Activated CD4-positive, alpha-beta memory T cell treated with anti-CD3 and anti-CD28 coated beads for 36 hours (primary cell): ENCODE data around the gene MTG1. TPM values are rescaled to one million over a fixed set of nuclear protein-coding genes. Genes with fewer than 3 reads are reported as not detected.
"Not testable (repeated sequence)": the region's sequence is repeated elsewhere in the genome, so short reads cannot be mapped to it uniquely, and the experiment has no call there.

Experiments
- CTCF ChIA-PET: fragments of 350-600 bp; sonication (Branson Sonifier 250); formaldehyde crosslinking; loops from one replicate; lab custom pipeline; 2021; ENCODE audit warnings: antibody characterized with exemption, inconsistent platforms; lab: Charles Lee
- POLR2A ChIA-PET: fragments of 350-600 bp; sonication (Branson Sonifier 250); formaldehyde crosslinking; loops from one replicate; lab custom pipeline; 2021; ENCODE audit warnings: antibody characterized with exemption; lab: Charles Lee
- DNase-seq: peaks from one replicate; pipeline ENCODE4 v3.0.0-alpha.2; 2020
- H3K27ac Mint-ChIP-seq: one replicate; pipeline ENCODE4 v1.8.0; 2021; ENCODE audit warnings: mixed read lengths
- H3K27me3 Mint-ChIP-seq: one replicate; pipeline ENCODE4 v1.8.0; 2021; ENCODE audit warnings: mixed read lengths
- H3K36me3 Mint-ChIP-seq: one replicate; pipeline ENCODE4 v1.8.0; 2021; ENCODE audit warnings: mixed read lengths
- H3K4me1 Mint-ChIP-seq: one replicate; pipeline ENCODE4 v1.8.0; 2021; ENCODE audit warnings: low read depth, mixed read lengths
- H3K4me3 Mint-ChIP-seq: one replicate; pipeline ENCODE4 v1.8.0; 2021; ENCODE audit warnings: mild to moderate bottlenecking, mixed read lengths
- H3K9me3 Mint-ChIP-seq: one replicate; pipeline ENCODE4 v1.8.0; 2021; ENCODE audit warnings: mixed read lengths
- intact Hi-C: fragments of 100-400 bp; cut with micrococcal nuclease; formaldehyde crosslinking; loops from one replicate; pipeline ENCODE4 v1.15.1; 2023
- total RNA-seq, 2 experiments: library from RNA; stranded (reverse); gene quantifications; one replicate each; pipeline ENCODE4 v1.2.3, GENCODE V29; 2021

MTG1 gene
- total RNA-seq, 2 experiments from 2014 or later = 33.9 to 40.3 TPM

GRCh38 chr10:133422807-133423771 is 29.1 kb downstream of the MTG1 start:
- H3K27me3 Mint-ChIP-seq = peaks cover 2% of the 10 kb centered on the region
- peaks cover 7% of the 10 kb centered on the region for H3K36me3 Mint-ChIP-seq
- no peaks in the 10 kb centered on the region for H3K9me3 Mint-ChIP-seq
- CTCF ChIA-PET = no interaction called here
- H3K4me1 Mint-ChIP-seq = peaks cover 2% of the 10 kb centered on the region
- intact Hi-C loops = no loop called here
- H3K27ac Mint-ChIP-seq = no peak overlapping the region
- POLR2A ChIA-PET = no interaction called here
- DNase-seq = no peak
- H3K4me3 Mint-ChIP-seq = no peak overlapping the region

GRCh38 chr10:133424102-133424501 is 30.1 kb downstream of the MTG1 start:
- CTCF ChIA-PET, H3K27ac Mint-ChIP-seq, POLR2A ChIA-PET, intact Hi-C loops, H3K36me3 Mint-ChIP-seq, H3K27me3 Mint-ChIP-seq, H3K4me3 Mint-ChIP-seq, DNase-seq, H3K4me1 Mint-ChIP-seq, H3K9me3 Mint-ChIP-seq: not testable (repeated sequence)

- H3K4me3 Mint-ChIP-seq, DNase-seq, H3K27me3 Mint-ChIP-seq, intact Hi-C loops, H3K9me3 Mint-ChIP-seq, H3K27ac Mint-ChIP-seq, H3K36me3 Mint-ChIP-seq, CTCF ChIA-PET, POLR2A ChIA-PET, H3K4me1 Mint-ChIP-seq: not testable (repeated sequence)
These were observed 30.6 kb downstream of the MTG1 start, which contains the start of gene SPRN for GRCh38 chr10:133424601-133425000. SPRN (minus strand) TSS chr10:133424625; CDS start chr10:133423681, 944 bp downstream.

- CTCF ChIA-PET, POLR2A ChIA-PET, H3K4me1 Mint-ChIP-seq, H3K4me3 Mint-ChIP-seq, intact Hi-C loops, H3K27ac Mint-ChIP-seq, DNase-seq, H3K27me3 Mint-ChIP-seq, H3K36me3 Mint-ChIP-seq, H3K9me3 Mint-ChIP-seq: not testable (repeated sequence)
These were observed 35.6 kb downstream of the MTG1 start for GRCh38 chr10:133429571-133429970.

- H3K4me3 Mint-ChIP-seq, H3K27ac Mint-ChIP-seq, CTCF ChIA-PET, H3K9me3 Mint-ChIP-seq, H3K27me3 Mint-ChIP-seq, intact Hi-C loops, DNase-seq, POLR2A ChIA-PET, H3K4me1 Mint-ChIP-seq, H3K36me3 Mint-ChIP-seq: not testable (repeated sequence)
These were observed 38.1 kb downstream of the MTG1 start for GRCh38 chr10:133431888-133432613.

GRCh38 chr10:133432789-133433188 is 38.8 kb downstream of the MTG1 start:
- intact Hi-C loops, DNase-seq, H3K27ac Mint-ChIP-seq, H3K4me1 Mint-ChIP-seq, H3K36me3 Mint-ChIP-seq, H3K4me3 Mint-ChIP-seq, H3K9me3 Mint-ChIP-seq, H3K27me3 Mint-ChIP-seq, CTCF ChIA-PET, POLR2A ChIA-PET: not testable (repeated sequence)

- no peak for DNase-seq
- intact Hi-C loops = no loop called here
- POLR2A ChIA-PET = no interaction called here
- CTCF ChIA-PET = interaction anchor here (0.6 to 3.3 kb wide), 33 partner anchors 11 to 293 kb away, joined by 3 to 45 read pairs (median 5); partner anchors contain the start of gene SCART1
- H3K4me1 Mint-ChIP-seq = peaks cover 31% of the 10 kb centered on the region
- H3K9me3 Mint-ChIP-seq = no peaks in the 10 kb centered on the region
- no peaks in the 10 kb centered on the region for H3K36me3 Mint-ChIP-seq
- H3K27ac Mint-ChIP-seq = no peak overlapping the region
- H3K27me3 Mint-ChIP-seq = no peaks in the 10 kb centered on the region
- H3K4me3 Mint-ChIP-seq = no peak overlapping the region
These were observed 44.8 kb downstream of the MTG1 start for GRCh38 chr10:133438711-133439273.

- intact Hi-C loops = no loop called here
- ChIA-PET POLR2A (no interaction called here), CTCF (interaction anchor here (0.6 to 3.3 kb wide), 21 partner anchors 10 to 294 kb away, joined by 3 to 45 read pairs (median 6); no protein-coding TSS in a partner anchor)
- H3K36me3 Mint-ChIP-seq = no peaks in the 10 kb centered on the region
- no peak overlapping the region for H3K27ac Mint-ChIP-seq
- no peaks in the 10 kb centered on the region for H3K9me3 Mint-ChIP-seq
- no peak overlapping the region for H3K4me3 Mint-ChIP-seq
- no peaks in the 10 kb centered on the region for H3K27me3 Mint-ChIP-seq
- no peak for DNase-seq
- peaks cover 31% of the 10 kb centered on the region for H3K4me1 Mint-ChIP-seq
These were observed 45.8 kb downstream of the MTG1 start for GRCh38 chr10:133439517-133440461.

- ChIA-PET POLR2A (no interaction called here), CTCF (no interaction called here)
- no peak for DNase-seq
- Mint-ChIP-seq H3K9me3 (peaks cover 8% of the 10 kb centered on the region), H3K27me3 (no peaks in the 10 kb centered on the region), H3K36me3 (peaks cover 5% of the 10 kb centered on the region), H3K4me1 (peaks cover 31% of the 10 kb centered on the region), H3K4me3 (no peak overlapping the region), H3K27ac (no peak overlapping the region)
- intact Hi-C loops = no loop called here
These were observed 46.8 kb downstream of the MTG1 start for GRCh38 chr10:133440633-133441285.

- CTCF ChIA-PET = interaction anchor here (1.3 to 1.6 kb wide), 3 partner anchors 56 to 79 kb away, joined by 3 to 5 read pairs (median 4); no protein-coding TSS in a partner anchor
- POLR2A ChIA-PET, H3K27ac Mint-ChIP-seq: not testable (repeated sequence)
These were observed 47.4 kb downstream of the MTG1 start for GRCh38 chr10:133441356-133441755.

GRCh38 chr10:133441780-133442179 is 47.8 kb downstream of the MTG1 start:
- Mint-ChIP-seq H3K4me1 (peaks cover 31% of the 10 kb centered on the region), H3K4me3 (peak overlapping the region; percentile 26)
- DNase-seq = no peak

More at GRCh38 chr10:133441356-133441755, 47.4 kb downstream of the MTG1 start:
- H3K27me3 Mint-ChIP-seq, H3K4me3 Mint-ChIP-seq, intact Hi-C loops, H3K9me3 Mint-ChIP-seq, H3K36me3 Mint-ChIP-seq, DNase-seq: not testable (repeated sequence)
- peaks cover 31% of the 10 kb centered on the region for H3K4me1 Mint-ChIP-seq

More at GRCh38 chr10:133441780-133442179, 47.8 kb downstream of the MTG1 start:
- ChIA-PET CTCF (interaction anchor here (1.3 to 1.6 kb wide), 3 partner anchors 55 to 79 kb away, joined by 3 to 5 read pairs (median 4); no protein-coding TSS in a partner anchor), POLR2A (no interaction called here)
- no peaks in the 10 kb centered on the region for H3K27me3 Mint-ChIP-seq
- peaks cover 6% of the 10 kb centered on the region for H3K36me3 Mint-ChIP-seq
- no peak overlapping the region for H3K27ac Mint-ChIP-seq
- intact Hi-C loops = loop anchor here (1.0 kb wide), 1 partner anchor 79 kb away; no protein-coding TSS in a partner anchor
- H3K9me3 Mint-ChIP-seq = peaks cover 11% of the 10 kb centered on the region
